H9 (cell line): ENCODE measurements around the gene SRC. TPM values are rescaled to one million over a fixed set of nuclear protein-coding genes. Genes with fewer than 3 reads are reported as not detected.

Source experiments
- DNase-seq: peaks from one replicate; pipeline ENCODE4 v3.0.0-alpha.2; 2017
- H2AFZ ChIP-seq: one replicate; pipeline ENCODE4 v1.6.1; 2013; ENCODE audit warnings: mild to moderate bottlenecking, low read length, control low read depth, moderate library complexity
- H2AK5ac ChIP-seq: 2 replicates; pipeline ENCODE4 v1.6.1; 2013; ENCODE audit warnings: low read length, control low read depth, mixed read lengths; ENCODE audit not compliant: insufficient read length
- H2BK120ac ChIP-seq: one replicate; pipeline ENCODE4 v1.6.1; 2013; ENCODE audit warnings: low read depth, mild to moderate bottlenecking, low read length, control low read depth, inconsistent platforms; ENCODE audit not compliant: poor library complexity, severe bottlenecking
- H2BK12ac ChIP-seq: 2 replicates; pipeline ENCODE4 v1.6.1; 2013; ENCODE audit warnings: low read length, control low read depth, mixed read lengths, low read depth; ENCODE audit not compliant: insufficient read length
- H2BK15ac ChIP-seq: 2 replicates; pipeline ENCODE4 v1.6.1; 2013; ENCODE audit warnings: low read depth, low read length, control low read depth
- H2BK20ac ChIP-seq: one replicate; pipeline ENCODE4 v1.6.1; 2013; ENCODE audit warnings: low read depth, mild to moderate bottlenecking, low read length, control low read depth, inconsistent platforms; ENCODE audit not compliant: poor library complexity, severe bottlenecking
- H2BK5ac ChIP-seq: 2 replicates; pipeline ENCODE4 v1.6.1; 2013; ENCODE audit warnings: low read length, control low read depth, mixed read lengths; ENCODE audit not compliant: insufficient read length
- H3K14ac ChIP-seq: 2 replicates; pipeline ENCODE4 v1.6.1; 2013; ENCODE audit warnings: low read length, control low read depth; ENCODE audit not compliant: insufficient read depth
- H3K18ac ChIP-seq: 2 replicates; pipeline ENCODE4 v1.6.1; 2013; ENCODE audit warnings: low read depth, mild to moderate bottlenecking, mixed read lengths, low read length, control low read depth; ENCODE audit not compliant: insufficient read length
- H3K23ac ChIP-seq: 2 replicates; pipeline ENCODE4 v1.6.1; 2013; ENCODE audit warnings: low read length, control low read depth, mixed read lengths, low read depth; ENCODE audit not compliant: insufficient read length
- H3K23me2 ChIP-seq: 2 replicates; pipeline ENCODE4 v1.6.1; 2013; ENCODE audit warnings: low read depth, mild to moderate bottlenecking, mixed read lengths, low read length, control low read depth; ENCODE audit not compliant: insufficient read length, poor library complexity, severe bottlenecking
- H3K27ac ChIP-seq: 2 replicates; pipeline ENCODE4 v1.5.1; 2013; ENCODE audit warnings: low read length, control low read depth, mixed read lengths, low read depth; ENCODE audit not compliant: insufficient read length
- H3K27me3 ChIP-seq: 2 replicates; pipeline ENCODE4 v1.6.1; 2013; ENCODE audit warnings: low read length, control low read depth, inconsistent platforms; ENCODE audit not compliant: insufficient read depth
- H3K4ac ChIP-seq: 2 replicates; pipeline ENCODE4 v1.6.1; 2013; ENCODE audit warnings: low read depth, mild to moderate bottlenecking, control low read depth, inconsistent platforms, low read length, moderate library complexity
- H3K4me1 ChIP-seq: 2 replicates; pipeline ENCODE4 v1.6.1; 2013; ENCODE audit warnings: low read length, control low read depth, inconsistent platforms; ENCODE audit not compliant: insufficient read depth
- H3K4me2 ChIP-seq: 2 replicates; pipeline ENCODE4 v1.6.1; 2013; ENCODE audit warnings: low read length, control low read depth, mixed read lengths; ENCODE audit not compliant: insufficient read length, insufficient read depth
- H3K56ac ChIP-seq: 2 replicates; pipeline ENCODE4 v1.6.1; 2013; ENCODE audit warnings: low read depth, mild to moderate bottlenecking, mixed read lengths, low read length, control low read depth; ENCODE audit not compliant: insufficient read length
- H3K79me1 ChIP-seq: 2 replicates; pipeline ENCODE4 v1.6.1; 2013; ENCODE audit warnings: low read depth, mild to moderate bottlenecking, moderate library complexity, low read length, control low read depth, inconsistent platforms; ENCODE audit not compliant: insufficient read depth, poor library complexity, severe bottlenecking
- H3K79me2 ChIP-seq: 2 replicates; pipeline ENCODE4 v1.6.1; 2013; ENCODE audit warnings: low read length, control low read depth, inconsistent platforms; ENCODE audit not compliant: insufficient read depth
- H3K9ac ChIP-seq: 2 replicates; pipeline ENCODE4 v1.6.1; 2013; ENCODE audit warnings: low read length, control low read depth, mixed read lengths; ENCODE audit not compliant: insufficient read length; ENCODE audit errors: extremely low read depth
- H3K9me3 ChIP-seq: one replicate; pipeline ENCODE4 v1.6.1; 2013; ENCODE audit warnings: low read depth, low read length, inconsistent platforms; ENCODE audit not compliant: control insufficient read depth
- H3T11ph ChIP-seq: one replicate; pipeline ENCODE4 v1.6.1; 2013; ENCODE audit warnings: mild to moderate bottlenecking, low read length, control low read depth, inconsistent platforms
- H4K20me1 ChIP-seq: one replicate; pipeline ENCODE4 v1.6.1; 2013; ENCODE audit not compliant: control insufficient read depth, insufficient read length, insufficient read depth
- H4K5ac ChIP-seq: 2 replicates; pipeline ENCODE4 v1.6.1; 2013; ENCODE audit warnings: low read depth, mild to moderate bottlenecking, mixed read lengths, low read length, control low read depth; ENCODE audit not compliant: insufficient read length
- H4K8ac ChIP-seq: replicated peaks from 2 replicates; pipeline ENCODE4 v1.6.1; 2013; ENCODE audit warnings: low read length, control low read depth, mixed read lengths, low read depth; ENCODE audit not compliant: insufficient read length
- H4K91ac ChIP-seq: 2 replicates; pipeline ENCODE4 v1.6.1; 2013; ENCODE audit warnings: low read depth, mild to moderate bottlenecking, moderate library complexity, mixed read lengths, low read length, control low read depth; ENCODE audit not compliant: insufficient read length
- H3K27ac Mint-ChIP-seq, 3 experiments: 2 replicates in 2 of 3; 3 replicates in 1 of 3; pipeline ENCODE4 v1.8.0; 2020 to 2021; ENCODE audit warnings: mixed read lengths in 3 of 3, mild to moderate bottlenecking in 1 of 3, moderate library complexity in 1 of 3
- H3K27me3 Mint-ChIP-seq: 2 replicates; pipeline ENCODE4 v1.8.0; 2021; ENCODE audit warnings: low read depth, mild to moderate bottlenecking, moderate library complexity, mixed read lengths
- H3K36me3 Mint-ChIP-seq, 3 experiments: 2 replicates in 2 of 3; 3 replicates in 1 of 3; pipeline ENCODE4 v1.8.0; 2020 to 2021; ENCODE audit warnings: low read depth in 3 of 3, mixed read lengths in 3 of 3; ENCODE audit not compliant: insufficient read depth in 1 of 3
- H3K4me1 Mint-ChIP-seq, 2 experiments: 2 replicates each; pipeline ENCODE4 v1.8.0; 2020; ENCODE audit warnings: mixed read lengths in 2 of 2
- H3K4me3 Mint-ChIP-seq, 2 experiments: 2 replicates in 1 of 2; 3 replicates in 1 of 2; pipeline ENCODE4 v1.8.0; 2020 to 2021; ENCODE audit warnings: mild to moderate bottlenecking in 2 of 2, mixed read lengths in 2 of 2, moderate library complexity in 1 of 2
- H3K9me3 Mint-ChIP-seq, 2 experiments: 2 replicates in 1 of 2; 3 replicates in 1 of 2; pipeline ENCODE4 v1.8.0; 2020; ENCODE audit warnings: mild to moderate bottlenecking in 2 of 2, mixed read lengths in 2 of 2, moderate library complexity in 1 of 2
- WGBS: extraction: QIAGEN DNeasy Blood & Tissue Kit; methylation state at CpG from one replicate; pipeline ENCODE4 v1.1.7; 2013; ENCODE audit warnings: missing lambda C conversion rate, low lambda C conversion rate, mixed read lengths; ENCODE audit not compliant: insufficient read length; ENCODE audit errors: extremely low coverage; 5-methylcytosine and 5-hydroxymethylcytosine counted together
- total RNA-seq: library from RNA; stranded (reverse); gene quantifications from 2 replicates; pipeline ENCODE4 v1.2.1, GENCODE V29; 2021
- TF ChIP-seq, protein P1 (sequence below): fragments of 200-600 bp; sonication (generic); conservative IDR thresholded peaks from 3 replicates; pipeline ENCODE4 v1.8.0; 2021; ENCODE audit warnings: antibody characterized with exemption, mild to moderate bottlenecking

Gene SRC
- total RNA-seq, 1 experiment from 2014 or later = 44.5 TPM

DNA sequence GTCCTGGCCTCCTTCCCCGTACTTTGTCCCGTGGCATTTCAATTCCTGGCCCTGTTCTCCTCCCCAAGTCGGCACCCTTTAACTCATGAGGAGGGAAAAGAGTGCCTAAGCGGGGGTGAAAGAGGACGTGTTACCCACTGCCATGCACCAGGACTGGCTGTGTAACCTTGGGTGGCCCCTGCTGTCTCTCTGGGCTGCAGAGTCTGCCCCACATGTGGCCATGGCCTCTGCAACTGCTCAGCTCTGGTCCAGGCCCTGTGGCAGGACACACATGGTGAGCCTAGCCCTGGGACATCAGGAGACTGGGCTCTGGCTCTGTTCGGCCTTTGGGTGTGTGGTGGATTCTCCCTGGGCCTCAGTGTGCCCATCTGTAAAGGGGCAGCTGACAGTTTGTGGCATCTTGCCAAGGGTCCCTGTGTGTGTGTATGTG lies 58.5 kb downstream of the SRC start:
- H3K27me3 ChIP-seq = no peaks in the 10 kb centered on the region; the same call in 1 of the 2 replicates
- H3K4me1 ChIP-seq = peaks cover 6% of the 10 kb centered on the region; the same call in 1 of the 2 replicates
- Mint-ChIP-seq H3K27ac (peak overlapping the region in 1 of 3 experiments; percentile 58; a peak in 1 of 7 replicates), H3K27me3 (peaks cover 21% of the 10 kb centered on the region), H3K4me1 (peaks cover 28 to 36% of the 10 kb centered on the region in 2 experiments), H3K9me3 (no peaks in the 10 kb centered on the region), H3K4me3 (no peak overlapping the region), H3K36me3 (peaks cover 4 to 38% (median 33%) of the 10 kb centered on the region in 3 experiments)
- H3K23ac ChIP-seq = no peak overlapping the region
- no peaks in the 10 kb centered on the region for H4K20me1 ChIP-seq
- H3K9me3 ChIP-seq = no peaks in the 10 kb centered on the region
- H2BK12ac ChIP-seq = no peak overlapping the region
- H3K4ac ChIP-seq = no peak overlapping the region
- H2BK20ac ChIP-seq = no peak overlapping the region
- H3T11ph ChIP-seq = no peak overlapping the region
- no peak overlapping the region for H4K8ac ChIP-seq
- H2AK5ac ChIP-seq = no peak overlapping the region
- H2BK120ac ChIP-seq = no peak overlapping the region
- no peaks in the 10 kb centered on the region for H3K79me2 ChIP-seq
- no peak overlapping the region for H3K14ac ChIP-seq
- no peak for DNase-seq
- H2BK5ac ChIP-seq = no peak overlapping the region
- H3K23me2 ChIP-seq = peaks cover 2% of the 10 kb centered on the region
- no CpG with 5 or more reads among the region's 6 CpGs for WGBS
- H4K5ac ChIP-seq = no peak overlapping the region
- no peak overlapping the region for H3K56ac ChIP-seq
- H2BK15ac ChIP-seq = no peak overlapping the region
- no peak overlapping the region for H3K4me2 ChIP-seq
- no peak overlapping the region for H4K91ac ChIP-seq
- H2AFZ ChIP-seq = no peak overlapping the region
- H3K18ac ChIP-seq = no peak overlapping the region
- H3K79me1 ChIP-seq = no peaks in the 10 kb centered on the region
- no peak overlapping the region for H3K9ac ChIP-seq
- TF ChIP-seq, protein P1, sequence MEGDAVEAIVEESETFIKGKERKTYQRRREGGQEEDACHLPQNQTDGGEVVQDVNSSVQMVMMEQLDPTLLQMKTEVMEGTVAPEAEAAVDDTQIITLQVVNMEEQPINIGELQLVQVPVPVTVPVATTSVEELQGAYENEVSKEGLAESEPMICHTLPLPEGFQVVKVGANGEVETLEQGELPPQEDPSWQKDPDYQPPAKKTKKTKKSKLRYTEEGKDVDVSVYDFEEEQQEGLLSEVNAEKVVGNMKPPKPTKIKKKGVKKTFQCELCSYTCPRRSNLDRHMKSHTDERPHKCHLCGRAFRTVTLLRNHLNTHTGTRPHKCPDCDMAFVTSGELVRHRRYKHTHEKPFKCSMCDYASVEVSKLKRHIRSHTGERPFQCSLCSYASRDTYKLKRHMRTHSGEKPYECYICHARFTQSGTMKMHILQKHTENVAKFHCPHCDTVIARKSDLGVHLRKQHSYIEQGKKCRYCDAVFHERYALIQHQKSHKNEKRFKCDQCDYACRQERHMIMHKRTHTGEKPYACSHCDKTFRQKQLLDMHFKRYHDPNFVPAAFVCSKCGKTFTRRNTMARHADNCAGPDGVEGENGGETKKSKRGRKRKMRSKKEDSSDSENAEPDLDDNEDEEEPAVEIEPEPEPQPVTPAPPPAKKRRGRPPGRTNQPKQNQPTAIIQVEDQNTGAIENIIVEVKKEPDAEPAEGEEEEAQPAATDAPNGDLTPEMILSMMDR = no peak
- H3K27ac ChIP-seq = no peak overlapping the region
